Astrocyte (in vitro differentiated cells and primary cell): ENCODE measurements around the gene SEMG1.

Experiments
- EZH2 ChIP-seq: IDR thresholded peaks from 2 replicates; pipeline ENCODE4 v1.6.1; 2012; ENCODE audit warnings: mild to moderate bottlenecking, low read length, inconsistent platforms; ENCODE audit not compliant: insufficient read depth
- TF ChIP-seq, protein P1 (sequence below): IDR thresholded peaks from 2 replicates; pipeline ENCODE4 v1.5.1; 2011; ENCODE audit warnings: low read depth, mild to moderate bottlenecking, inconsistent platforms, low read length, moderate library complexity; ENCODE audit not compliant: insufficient read depth

DNA sequence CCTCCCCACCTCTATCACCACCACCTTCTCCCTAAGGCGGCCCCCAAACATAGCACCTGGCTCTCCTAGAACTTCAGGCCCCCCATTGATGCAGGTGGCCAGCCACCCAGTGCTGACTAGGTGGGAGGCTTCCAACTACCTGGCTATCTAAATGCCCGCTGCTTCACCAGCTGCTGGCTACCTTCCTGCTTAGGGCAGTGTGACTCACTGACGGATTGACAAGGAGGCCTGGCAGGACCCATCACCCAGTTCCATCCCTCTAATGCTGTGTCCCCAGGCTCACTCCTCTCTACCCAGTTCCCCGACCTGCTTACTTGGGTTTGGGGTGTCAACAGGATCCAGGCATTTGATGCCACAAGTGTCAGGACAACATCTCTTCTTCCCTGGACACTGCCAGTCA is 46.4 kb downstream of the SEMG1 start:
- no peak for TF ChIP-seq EZH2
- TF ChIP-seq, protein P1, sequence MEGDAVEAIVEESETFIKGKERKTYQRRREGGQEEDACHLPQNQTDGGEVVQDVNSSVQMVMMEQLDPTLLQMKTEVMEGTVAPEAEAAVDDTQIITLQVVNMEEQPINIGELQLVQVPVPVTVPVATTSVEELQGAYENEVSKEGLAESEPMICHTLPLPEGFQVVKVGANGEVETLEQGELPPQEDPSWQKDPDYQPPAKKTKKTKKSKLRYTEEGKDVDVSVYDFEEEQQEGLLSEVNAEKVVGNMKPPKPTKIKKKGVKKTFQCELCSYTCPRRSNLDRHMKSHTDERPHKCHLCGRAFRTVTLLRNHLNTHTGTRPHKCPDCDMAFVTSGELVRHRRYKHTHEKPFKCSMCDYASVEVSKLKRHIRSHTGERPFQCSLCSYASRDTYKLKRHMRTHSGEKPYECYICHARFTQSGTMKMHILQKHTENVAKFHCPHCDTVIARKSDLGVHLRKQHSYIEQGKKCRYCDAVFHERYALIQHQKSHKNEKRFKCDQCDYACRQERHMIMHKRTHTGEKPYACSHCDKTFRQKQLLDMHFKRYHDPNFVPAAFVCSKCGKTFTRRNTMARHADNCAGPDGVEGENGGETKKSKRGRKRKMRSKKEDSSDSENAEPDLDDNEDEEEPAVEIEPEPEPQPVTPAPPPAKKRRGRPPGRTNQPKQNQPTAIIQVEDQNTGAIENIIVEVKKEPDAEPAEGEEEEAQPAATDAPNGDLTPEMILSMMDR: no peak
